ENCODE measurements around the gene MAP3K14. TPM values are rescaled to one million over a fixed set of nuclear protein-coding genes. Genes with fewer than 3 reads are reported as not detected.

Gene MAP3K14
- total RNA-seq, 3 donors from 2014 or later, result 16.6 to 27.9 (median 18.0) TPM

GRCh38 chr17:45299361-45299760 is 17.5 kb downstream of the MAP3K14 start:
- H3K4me1 ChIP-seq (ENCODE audit: low read depth), result peaks cover 53% of the 10 kb centered on the region
- no peak for TF ChIP-seq CTCF (IDR thresholded peaks at IDR 0.05)
- H3K9me3 ChIP-seq, result no peaks in the 10 kb centered on the region
- H3K36me3 ChIP-seq (ENCODE audit: low read depth), result no peaks in the 10 kb centered on the region
- intact Hi-C loops (cut with DNase I, micrococcal nuclease), result no loop called here
- H3K4me3 ChIP-seq, result no peak overlapping the region
- ATAC-seq, result no peak
- DNase-seq, result no peak

- H3K4me3 ChIP-seq, result no peak overlapping the region
- no peaks in the 10 kb centered on the region for H3K36me3 ChIP-seq (ENCODE audit: low read depth)
- no peak for TF ChIP-seq CTCF (IDR thresholded peaks at IDR 0.05)
- ATAC-seq (no peak), DNase-seq (no peak)
- H3K9me3 ChIP-seq, result no peaks in the 10 kb centered on the region
- peaks cover 59% of the 10 kb centered on the region for H3K4me1 ChIP-seq (ENCODE audit: low read depth)
- intact Hi-C loops (cut with DNase I, micrococcal nuclease), result no loop called here
Measured at GRCh38 chr17:45298546-45299285, 18.1 kb downstream of the MAP3K14 start.

- no peak overlapping the region for H3K4me3 ChIP-seq
- peak; percentile 86 for ATAC-seq
- no peaks in the 10 kb centered on the region for H3K36me3 ChIP-seq (ENCODE audit: low read depth)
- no peak for TF ChIP-seq CTCF (IDR thresholded peaks at IDR 0.05)
- H3K4me1 ChIP-seq (ENCODE audit: low read depth), result peaks cover 77% of the 10 kb centered on the region
- intact Hi-C loops (cut with DNase I, micrococcal nuclease), result no loop called here
- peak in 1 of 3 donors; percentile 88 for DNase-seq
- H3K9me3 ChIP-seq, result no peaks in the 10 kb centered on the region
Measured at GRCh38 chr17:45296833-45297124, 20.0 kb downstream of the MAP3K14 start.

- intact Hi-C loops (cut with DNase I, micrococcal nuclease), result no loop called here
- H3K36me3 ChIP-seq (ENCODE audit: low read depth), result no peaks in the 10 kb centered on the region
- H3K4me3 ChIP-seq, result no peak overlapping the region
- DNase-seq, result peak in 1 of 3 donors; percentile 66
- H3K4me1 ChIP-seq (ENCODE audit: low read depth), result peaks cover 77% of the 10 kb centered on the region
- no peaks in the 10 kb centered on the region for H3K9me3 ChIP-seq
- ATAC-seq, result peak; percentile 20
- no peak for TF ChIP-seq CTCF (IDR thresholded peaks at IDR 0.05)
Measured at GRCh38 chr17:45296003-45296832, 20.6 kb downstream of the MAP3K14 start.

GRCh38 chr17:45294506-45294905 is 22.3 kb downstream of the MAP3K14 start:
- Histone ChIP-seq H3K9me3 (no peaks in the 10 kb centered on the region), H3K4me1 (ENCODE audit: low read depth) (peaks cover 67% of the 10 kb centered on the region), H3K36me3 (ENCODE audit: low read depth) (peaks cover 6% of the 10 kb centered on the region), H3K4me3 (no peak overlapping the region)
- DNase-seq (no peak), ATAC-seq (no peak)
- TF ChIP-seq CTCF (IDR thresholded peaks at IDR 0.05), result no peak
- intact Hi-C loops (cut with DNase I, micrococcal nuclease), result no loop called here
